Left lobe of liver (tissue), 2 donors: ENCODE measurements around the gene LRRC43. TPM values are rescaled to one million over a fixed set of nuclear protein-coding genes. Genes with fewer than 3 reads are reported as not detected.

Experiments used
- ATAC-seq: fragments of 200-7000 bp; cut with Tn5 transposase; one replicate; pipeline ENCODE4 v1.9.1; 2020; ENCODE audit warnings: mild to moderate bottlenecking, moderate library complexity
- DNase-seq: peaks from one replicate; pipeline ENCODE4 v3.0.0-alpha.2; 2020; ENCODE audit warnings: low spot score
- total RNA-seq: library from RNA; stranded (reverse); gene quantifications from one replicate; pipeline ENCODE4 v1.2.1, GENCODE V29; 2021
- donor health status: DM: no; HTN: no; CAD: no; lungs with moderate emphysema.
- donor health status: DM: no; HTN: yes; CAD: no.

Gene LRRC43, protein sequence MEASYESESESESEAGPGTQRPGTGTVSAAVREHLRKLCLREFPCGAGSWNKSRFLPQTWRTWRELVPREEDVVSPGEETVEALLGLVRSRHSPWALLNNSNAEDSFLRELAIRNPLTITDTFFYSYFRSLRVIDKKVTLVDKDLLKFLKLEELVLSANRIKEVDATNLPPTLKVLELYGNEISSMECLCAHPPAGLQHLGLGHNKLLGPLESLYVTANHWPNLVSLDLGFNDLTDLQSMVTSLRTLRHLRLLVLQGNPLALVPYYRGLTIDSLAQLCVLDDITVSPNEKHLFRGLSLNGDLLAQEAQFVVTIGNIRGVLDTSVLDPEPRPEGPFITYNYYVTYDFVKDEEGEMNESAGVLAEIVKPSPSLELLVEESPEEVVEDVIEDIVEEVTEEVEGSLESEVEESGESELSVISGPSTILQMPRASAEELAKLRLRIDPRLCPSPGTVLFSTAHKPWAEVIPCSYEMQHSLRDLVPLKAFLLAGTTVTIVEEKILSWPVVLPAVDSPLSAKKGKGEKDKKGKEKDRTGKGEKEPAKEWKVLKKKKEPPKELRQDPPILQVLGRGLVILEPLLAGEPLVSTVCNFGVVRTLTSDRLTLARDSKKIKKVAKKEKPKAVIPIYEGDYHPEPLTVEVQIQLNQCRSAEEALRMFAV
- 0.35 TPM for total RNA-seq

DNA sequence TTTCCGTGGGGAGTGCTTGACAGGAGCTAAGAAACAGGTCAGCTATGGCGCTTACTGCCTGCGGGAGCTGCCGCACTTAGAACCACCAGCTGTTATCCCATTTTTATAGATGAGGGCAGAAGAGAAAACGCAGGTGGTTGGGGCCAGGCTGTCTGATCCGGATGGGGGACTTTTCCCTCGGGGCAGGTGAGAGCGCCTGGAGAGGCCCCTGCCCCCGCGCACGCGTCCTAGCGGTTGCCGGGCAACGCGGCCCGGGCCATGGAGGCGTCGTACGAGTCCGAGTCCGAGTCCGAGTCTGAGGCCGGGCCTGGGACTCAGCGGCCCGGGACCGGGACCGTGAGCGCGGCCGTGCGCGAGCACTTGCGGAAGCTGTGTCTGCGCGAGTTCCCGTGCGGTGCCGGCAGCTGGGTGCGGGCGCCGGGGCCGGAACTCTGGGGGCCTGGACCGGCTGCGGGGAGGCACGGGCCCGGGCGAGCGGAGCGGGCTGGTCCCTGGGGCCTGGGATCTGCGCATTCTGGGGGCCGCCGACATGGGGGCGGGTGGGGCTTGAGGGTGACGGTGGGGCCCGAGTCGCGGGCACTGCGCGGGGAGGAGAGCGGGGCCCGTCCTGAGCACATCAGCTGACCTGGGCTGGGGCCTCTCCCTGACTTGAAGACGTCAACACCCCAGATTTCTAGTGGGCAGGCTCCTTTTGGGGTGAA, at the start of gene LRRC43:
Gene LRRC43 (plus strand): TSS at position 237 of the 701 bp plus-strand sequence. CDS start 22 bp downstream, at position 259.
- ATAC-seq, result peak; percentile 72
- DNase-seq, result peak; percentile 54

- DNase-seq (peak; percentile 67), ATAC-seq (peak; percentile 73)
These were observed 49.6 kb upstream of the LRRC43 start for GRCh38 chr12:122133192-122133950.

- DNase-seq, result no peak
- ATAC-seq, result no peak
These were observed 47.4 kb upstream of the LRRC43 start for GRCh38 chr12:122135437-122136031.

DNA sequence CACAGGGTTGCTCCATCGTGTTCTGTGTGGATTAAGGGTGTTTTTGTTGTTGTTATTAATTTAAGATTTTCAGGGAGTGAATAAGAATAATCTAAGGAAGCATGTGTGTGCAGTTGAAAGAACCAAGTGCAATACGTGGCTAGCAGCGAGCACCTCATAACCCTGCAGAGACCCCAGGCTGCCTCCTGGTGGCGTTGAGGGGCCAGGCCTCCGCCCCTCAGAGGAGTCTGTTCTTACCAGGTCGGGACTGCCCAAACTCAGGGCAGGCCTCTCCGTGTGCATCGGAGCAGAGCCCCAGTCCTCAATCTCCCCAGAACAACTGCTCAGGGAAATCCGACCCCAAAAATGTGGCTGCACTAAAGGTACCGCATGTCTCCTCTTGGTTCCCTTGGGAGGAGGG, 45.7 kb upstream of the LRRC43 start:
- no peak for DNase-seq
- no peak for ATAC-seq

- no peak for DNase-seq
These were observed 45.2 kb upstream of the LRRC43 start for GRCh38 chr12:122137681-122138080.

DNA sequence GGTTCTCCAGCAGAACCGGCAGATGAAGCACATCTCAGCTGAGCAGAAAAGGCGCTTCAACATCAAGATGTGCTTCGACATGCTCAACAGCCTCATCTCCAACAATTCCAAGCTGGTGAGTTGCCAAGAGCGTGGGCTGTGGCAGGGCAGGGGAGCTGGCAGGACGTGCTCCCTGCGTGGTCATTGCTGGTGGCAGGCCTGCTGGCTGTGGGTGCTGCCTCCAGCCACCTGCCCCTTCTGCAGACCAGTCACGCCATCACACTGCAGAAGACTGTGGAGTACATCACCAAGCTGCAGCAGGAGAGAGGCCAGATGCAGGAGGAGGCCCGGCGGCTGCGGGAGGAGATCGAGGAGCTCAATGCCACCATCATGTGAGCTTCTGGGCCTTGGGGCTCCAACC, 44.7 kb upstream of the LRRC43 start:
- no peak for ATAC-seq
- DNase-seq, result no peak

More at GRCh38 chr12:122137681-122138080, 45.2 kb upstream of the LRRC43 start:
- ATAC-seq, result peak; percentile 19

GRCh38 chr12:122138616-122139015, 44.3 kb upstream of the LRRC43 start:
- DNase-seq, result no peak
- no peak for ATAC-seq

DNA sequence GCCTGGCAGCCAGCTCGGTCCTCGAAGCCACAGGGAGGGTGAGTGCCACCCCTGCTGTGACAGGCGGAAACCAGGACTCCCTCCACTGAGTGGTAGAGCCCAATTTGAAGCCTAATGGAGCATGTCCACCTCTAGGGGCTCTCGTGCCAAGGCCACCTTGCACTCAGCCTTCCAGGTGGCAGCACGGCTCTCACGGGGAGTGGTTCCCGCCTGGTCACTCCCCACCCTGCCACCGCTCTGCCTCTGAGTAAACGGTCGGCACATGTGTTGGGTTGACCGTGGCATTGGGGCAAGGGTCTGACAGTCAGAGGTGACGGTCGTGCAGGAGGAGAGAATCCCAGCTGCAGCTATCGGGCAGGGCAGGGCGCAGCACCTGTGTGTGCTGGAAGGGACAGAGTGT, 43.7 kb upstream of the LRRC43 start:
- no peak for ATAC-seq
- no peak for DNase-seq

DNA sequence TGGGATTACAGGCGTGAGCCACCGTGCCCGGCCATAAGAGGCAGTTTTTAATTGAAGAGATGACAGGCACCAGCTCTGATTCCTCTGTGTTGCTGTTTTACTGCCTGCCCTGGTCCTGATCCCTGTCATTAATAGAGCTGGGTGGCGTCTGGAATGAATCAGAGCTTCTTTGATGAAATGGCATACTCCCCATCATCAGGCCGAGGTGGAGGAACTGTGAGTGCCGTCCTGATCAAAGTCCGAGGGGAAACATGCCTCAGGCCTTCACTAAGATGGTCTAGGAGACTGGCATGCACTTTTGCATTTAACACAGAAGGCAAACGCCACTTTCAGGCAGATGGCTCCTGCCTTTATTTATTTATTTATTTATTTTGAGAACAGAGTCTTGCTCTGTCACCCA, 43.0 kb upstream of the LRRC43 start:
- DNase-seq (no peak), ATAC-seq (no peak)

DNA sequence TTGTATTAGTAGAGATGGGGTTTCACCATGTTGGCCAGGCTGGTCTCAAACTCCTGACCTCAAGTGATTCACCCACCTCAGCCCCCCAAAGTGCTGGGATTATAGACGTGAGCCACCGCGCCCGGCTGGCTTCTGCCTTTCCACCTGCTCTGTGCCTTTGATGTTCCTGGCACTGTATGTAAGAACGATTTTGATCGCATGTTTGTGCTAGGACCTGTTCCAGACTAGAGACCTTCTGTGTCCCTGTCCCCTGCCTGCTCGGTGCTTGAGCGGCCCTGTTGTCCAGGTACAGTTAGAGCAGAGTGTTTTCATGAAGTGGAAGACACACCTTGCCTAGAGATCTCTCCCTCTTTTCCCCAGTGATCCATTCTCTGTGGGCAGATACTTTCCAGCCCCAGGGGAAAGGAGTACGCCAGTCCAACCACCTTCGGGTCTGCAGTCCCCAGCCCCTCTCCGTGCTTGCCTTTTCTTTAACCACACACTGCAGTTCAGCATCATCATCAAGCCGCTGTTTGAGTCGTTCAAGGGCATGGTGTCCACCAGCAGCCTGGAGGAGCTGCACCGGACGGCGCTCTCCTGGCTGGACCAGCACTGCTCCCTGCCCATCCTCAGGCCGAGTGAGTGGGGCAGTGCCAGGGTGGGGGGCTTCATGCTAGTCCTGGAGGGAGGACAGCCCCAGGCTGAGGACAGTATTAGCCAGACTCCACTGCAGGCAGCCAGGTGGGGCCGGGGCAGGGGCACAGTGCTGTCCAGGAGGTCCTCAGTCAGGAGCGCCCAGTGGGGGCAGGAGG, 42.3 kb upstream of the LRRC43 start:
- no peak for ATAC-seq
- DNase-seq, result no peak

- DNase-seq (no peak), ATAC-seq (no peak)
These were observed 40.8 kb upstream of the LRRC43 start for GRCh38 chr12:122141911-122142725.

DNA sequence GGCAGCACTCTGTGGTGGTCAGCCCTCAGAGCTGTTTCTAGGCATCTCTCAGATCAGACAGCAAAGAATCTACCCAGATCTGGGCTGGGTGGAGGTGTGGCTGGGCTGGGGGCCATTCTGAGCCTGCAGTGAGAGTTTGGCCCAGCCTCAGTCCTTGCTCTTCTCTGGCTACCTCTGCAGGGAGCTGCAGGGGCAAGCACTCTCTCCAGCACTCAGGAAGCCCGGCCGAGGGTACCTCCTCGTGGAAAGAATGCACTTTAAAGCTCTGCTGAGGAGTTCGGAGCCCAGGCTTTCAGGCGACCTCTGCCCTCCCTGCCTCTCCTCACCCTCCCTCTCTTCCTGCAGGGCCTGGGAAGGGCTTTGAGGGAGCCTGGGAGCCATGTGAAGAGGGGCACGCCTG, 40.1 kb upstream of the LRRC43 start:
- DNase-seq (no peak), ATAC-seq (no peak)

DNA sequence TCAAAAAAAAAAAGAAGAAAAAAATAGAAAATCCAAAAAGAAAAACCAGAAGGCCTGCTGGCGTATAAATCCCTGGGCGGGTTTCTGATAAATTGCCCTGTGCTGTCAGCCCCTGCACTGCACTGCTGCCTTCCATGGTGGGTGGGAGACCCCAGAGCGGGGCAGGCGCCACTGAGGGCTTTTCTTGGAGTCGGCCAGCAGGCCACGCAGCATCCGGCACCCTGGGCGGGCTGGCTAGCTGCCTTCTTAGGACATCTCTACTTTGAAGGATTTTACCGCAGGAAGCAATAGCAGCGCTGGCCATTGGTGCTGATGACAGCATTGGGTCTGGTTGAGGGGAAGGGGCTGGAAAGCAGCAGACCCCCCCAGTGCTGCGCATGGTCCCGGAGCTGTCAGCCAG, 38.0 kb upstream of the LRRC43 start:
- ATAC-seq, result no peak
- DNase-seq, result no peak

DNA sequence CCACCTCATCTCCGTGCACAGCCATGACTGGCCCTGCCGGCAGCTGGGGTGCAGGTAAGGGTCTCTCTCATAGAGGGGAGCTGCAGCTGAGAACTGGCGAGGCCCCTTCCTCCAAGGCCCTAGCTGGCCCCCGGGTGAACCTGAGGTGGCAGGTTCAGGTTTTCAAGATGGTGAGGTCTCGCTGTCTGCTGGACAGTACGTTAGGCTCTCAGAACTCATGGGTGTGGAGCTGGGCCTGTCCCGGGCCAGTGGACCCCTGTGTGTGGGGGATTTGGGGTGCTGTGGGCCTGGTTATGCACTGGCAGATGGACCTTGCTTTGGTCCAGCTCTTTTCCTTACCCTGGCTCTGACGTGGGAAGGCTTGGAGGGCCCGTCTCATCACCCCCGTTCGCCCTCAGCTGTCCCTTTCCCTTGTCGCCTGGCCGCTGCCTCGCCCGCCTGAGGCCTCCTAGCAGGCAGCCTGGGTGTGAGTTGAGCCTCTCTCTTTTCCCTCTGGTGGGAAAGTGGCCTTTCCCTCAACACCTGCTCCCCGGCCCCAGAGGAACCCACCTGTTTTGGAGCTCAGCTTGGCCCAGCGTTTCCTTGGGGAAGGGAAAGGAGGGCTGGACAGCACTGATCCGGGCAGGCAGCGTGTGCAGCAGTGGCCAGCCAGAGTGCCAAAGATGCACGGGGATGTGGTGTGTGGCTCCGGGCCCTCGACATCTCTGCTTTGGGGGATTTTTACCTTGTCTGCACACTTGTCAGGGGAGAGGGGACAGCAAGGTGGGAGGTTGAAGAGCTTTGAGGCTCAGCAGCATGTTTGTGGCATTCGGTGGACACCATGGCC, 37.2 kb upstream of the LRRC43 start:
- DNase-seq (no peak), ATAC-seq (no peak)

- DNase-seq (no peak), ATAC-seq (peak; percentile 12)
These were observed 35.2 kb upstream of the LRRC43 start for GRCh38 chr12:122147514-122148290.

DNA sequence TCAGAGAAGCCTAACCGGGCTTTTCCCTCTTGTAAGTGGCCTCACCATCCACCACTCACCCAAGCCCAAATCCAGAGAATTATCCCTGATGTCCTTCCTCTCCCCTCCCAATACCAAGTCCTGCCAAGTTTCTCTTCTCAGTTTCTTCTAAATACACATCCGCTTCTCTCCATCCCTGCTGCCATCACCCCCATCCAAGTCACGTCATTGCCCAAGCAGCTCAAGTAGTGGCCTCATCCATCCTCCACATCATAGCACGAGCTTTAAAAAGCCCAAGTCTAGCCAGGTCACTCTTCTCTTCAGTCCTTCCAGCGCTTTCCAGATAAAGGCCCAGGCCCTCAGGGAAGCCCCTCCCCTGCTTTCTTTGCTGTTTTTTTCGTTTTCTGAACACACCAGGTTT, 34.3 kb upstream of the LRRC43 start:
- DNase-seq (no peak), ATAC-seq (no peak)

DNA sequence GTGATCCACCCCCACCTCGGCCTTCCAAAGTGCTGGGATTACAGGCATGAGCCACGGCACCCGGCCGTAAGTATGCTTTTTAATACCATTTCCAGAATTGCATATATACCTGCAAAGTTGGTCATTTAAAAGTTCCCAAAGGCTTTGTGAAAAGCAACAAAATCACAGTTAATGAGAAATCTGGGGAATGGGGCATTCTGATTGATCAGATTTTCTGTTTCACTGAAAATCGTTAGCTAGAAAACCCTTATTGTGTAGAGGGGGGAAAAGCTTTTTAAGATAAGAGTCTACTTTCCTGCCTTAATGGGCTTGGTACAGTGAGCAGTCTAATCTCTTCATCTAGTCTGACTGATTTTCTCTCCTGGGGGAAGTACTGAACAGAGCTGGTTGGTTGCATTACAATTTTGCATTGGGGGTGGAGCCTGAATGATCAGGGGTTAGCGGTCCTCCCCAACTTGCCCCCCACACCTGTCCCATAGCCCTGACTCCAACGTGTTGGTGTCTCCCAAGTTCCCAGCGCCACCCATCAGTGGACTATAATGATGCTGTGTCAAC, 32.7 kb upstream of the LRRC43 start:
- no peak for ATAC-seq
- DNase-seq, result no peak
